Neural cell (in vitro differentiated cells): ENCODE measurements around the gene TMEM143. TPM values are rescaled to one million over a fixed set of nuclear protein-coding genes. Genes with fewer than 3 reads are reported as not detected.

ENCODE experiments used
- H2AFZ ChIP-seq: fragments of 200-600, 300-800 bp; sonication (generic), shearing (Covaris generic); 2 replicates; pipeline ENCODE4 v1.6.0; 2014; ENCODE audit warnings: low read depth, mild to moderate bottlenecking, antibody characterized with exemption, low read length, moderate library complexity
- H3F3A ChIP-seq: fragments of 200-600 bp; shearing (Covaris generic); 2 replicates; pipeline ENCODE4 v1.6.1; 2016; ENCODE audit warnings: mild to moderate bottlenecking, moderate library complexity, mixed read lengths, antibody characterized with exemption, low read length; ENCODE audit not compliant: insufficient read depth, poor library complexity, severe bottlenecking
- H3K27ac ChIP-seq: fragments of 200-600, 300-800 bp; sonication (generic), shearing (Covaris generic); 2 replicates; pipeline ENCODE4 v1.5.1; 2014; ENCODE audit warnings: mild to moderate bottlenecking, low read length, moderate library complexity
- H3K27me3 ChIP-seq: fragments of 300-800, 200-600 bp; sonication (generic), shearing (Covaris generic); 2 replicates; pipeline ENCODE4 v1.6.0; 2014; ENCODE audit warnings: mild to moderate bottlenecking, low read depth, low read length, moderate library complexity; ENCODE audit not compliant: insufficient read depth
- H3K36me3 ChIP-seq: fragments of 300-800, 200-600 bp; sonication (generic), shearing (Covaris generic); 2 replicates; pipeline ENCODE4 v1.5.1; 2014; ENCODE audit warnings: mild to moderate bottlenecking, antibody characterized with exemption, low read length, moderate library complexity; ENCODE audit not compliant: insufficient read depth
- H3K4me2 ChIP-seq: fragments of 300-800, 200-600 bp; sonication (generic), shearing (Covaris generic); 2 replicates; pipeline ENCODE4 v1.6.0; 2014; ENCODE audit warnings: mild to moderate bottlenecking, low read length
- H3K4me3 ChIP-seq: fragments of 300-800, 200-600 bp; sonication (generic), shearing (Covaris generic); 2 replicates; pipeline ENCODE4 v1.5.1; 2014; ENCODE audit warnings: mild to moderate bottlenecking, low read length, moderate library complexity
- H3K79me2 ChIP-seq: fragments of 200-600 bp; shearing (Covaris generic); replicated peaks from 2 replicates; pipeline ENCODE4 v1.6.0; 2014; ENCODE audit warnings: mild to moderate bottlenecking, low read length, moderate library complexity; ENCODE audit not compliant: insufficient read depth
- H3K9ac ChIP-seq: fragments of 300-800, 200-600 bp; sonication (generic), shearing (Covaris generic); 2 replicates; pipeline ENCODE4 v1.6.1; 2016; ENCODE audit warnings: mild to moderate bottlenecking, low read length, mixed read lengths
- H3K9me2 ChIP-seq: fragments of 200-600 bp; shearing (Covaris generic); 2 replicates; pipeline ENCODE4 v1.6.1; 2016; ENCODE audit warnings: mild to moderate bottlenecking, low read length, mixed read lengths; ENCODE audit not compliant: insufficient read depth
- H3K9me3 ChIP-seq: fragments of 200-600, 300-800 bp; sonication (generic), shearing (Covaris generic); 2 replicates; pipeline ENCODE4 v1.6.1; 2016; ENCODE audit warnings: mild to moderate bottlenecking, mixed run types, low read length, moderate library complexity, mixed read lengths
- H4K20me1 ChIP-seq: fragments of 200-600 bp; shearing (Covaris generic); 2 replicates; pipeline ENCODE4 v1.6.1; 2016; ENCODE audit warnings: mild to moderate bottlenecking, mixed run types; ENCODE audit not compliant: insufficient read depth
- CTCF ChIP-seq: fragments of 450-650 bp; IDR thresholded peaks from 2 replicates; pipeline ENCODE4 v1.5.1; 2014; ENCODE audit warnings: antibody characterized with exemption, mild to moderate bottlenecking, moderate library complexity; ENCODE audit not compliant: poor library complexity, severe bottlenecking
- EP300 ChIP-seq: fragments of 450-650 bp; conservative IDR thresholded peaks from 2 replicates; pipeline ENCODE4 v1.6.1; 2014; ENCODE audit warnings: antibody characterized with exemption, mild to moderate bottlenecking, moderate library complexity; ENCODE audit not compliant: poor library complexity, severe bottlenecking
- EZH2 ChIP-seq: fragments of 200-600, 300-800 bp; shearing (Covaris generic), sonication (generic); IDR thresholded peaks from 2 replicates; pipeline ENCODE4 v1.6.1; 2014; ENCODE audit warnings: antibody characterized with exemption, low read length, borderline replicate concordance, mild to moderate bottlenecking; ENCODE audit not compliant: insufficient read depth, poor library complexity, severe bottlenecking
- MXI1 ChIP-seq: fragments of 450-650 bp; conservative IDR thresholded peaks from 2 replicates; pipeline ENCODE4 v1.6.1; 2014; ENCODE audit warnings: antibody characterized with exemption, mild to moderate bottlenecking; ENCODE audit not compliant: poor library complexity, severe bottlenecking
- POLR2AphosphoS5 ChIP-seq: IDR thresholded peaks from 2 replicates; pipeline ENCODE4 v1.6.1; 2012
- RAD21 ChIP-seq: fragments of 450-650 bp; conservative IDR thresholded peaks from 2 replicates; pipeline ENCODE4 v1.6.1; 2014; ENCODE audit warnings: antibody characterized with exemption, mild to moderate bottlenecking, moderate library complexity
- SMC3 ChIP-seq: fragments of 450-650 bp; conservative IDR thresholded peaks from 2 replicates; pipeline ENCODE4 v1.6.1; 2014; ENCODE audit warnings: antibody characterized with exemption, mild to moderate bottlenecking, moderate library complexity; ENCODE audit not compliant: poor library complexity
- TAF1 ChIP-seq: IDR thresholded peaks from 2 replicates; pipeline ENCODE4 v1.6.1; 2012; ENCODE audit warnings: low read depth
- polyA plus RNA-seq: library from polyadenylated mRNA; depleted of rRNA; stranded (reverse); fragments of >200 nt; gene quantifications from 2 replicates; pipeline ENCODE4 v1.2.3, GENCODE V29; 2014
- TF ChIP-seq, protein P1 (sequence below): IDR thresholded peaks from 2 replicates; pipeline ENCODE4 v1.6.1; 2012; ENCODE audit warnings: borderline replicate concordance

The TMEM143 gene
- polyA plus RNA-seq, 1 donor from 2014 or later, result 4.2 TPM

- H3K4me2 ChIP-seq, result no peak overlapping the region
- H4K20me1 ChIP-seq, result no peaks in the 10 kb centered on the region
- H3K9me2 ChIP-seq, result no peaks in the 10 kb centered on the region
- no peak overlapping the region for H3K4me3 ChIP-seq
- peaks cover 19% of the 10 kb centered on the region for H3K27me3 ChIP-seq
- no peaks in the 10 kb centered on the region for H3F3A ChIP-seq
- no peaks in the 10 kb centered on the region for H3K9me3 ChIP-seq
- no peaks in the 10 kb centered on the region for H3K79me2 ChIP-seq
- no peaks in the 10 kb centered on the region for H3K36me3 ChIP-seq
- no peak overlapping the region for H3K9ac ChIP-seq
- TF ChIP-seq MXI1 (no peak), CTCF (no peak), EZH2 (no peak), POLR2AphosphoS5 (no peak), TAF1 (no peak), EP300 (no peak), RAD21 (no peak), SMC3 (no peak)
- TF ChIP-seq, protein P1, sequence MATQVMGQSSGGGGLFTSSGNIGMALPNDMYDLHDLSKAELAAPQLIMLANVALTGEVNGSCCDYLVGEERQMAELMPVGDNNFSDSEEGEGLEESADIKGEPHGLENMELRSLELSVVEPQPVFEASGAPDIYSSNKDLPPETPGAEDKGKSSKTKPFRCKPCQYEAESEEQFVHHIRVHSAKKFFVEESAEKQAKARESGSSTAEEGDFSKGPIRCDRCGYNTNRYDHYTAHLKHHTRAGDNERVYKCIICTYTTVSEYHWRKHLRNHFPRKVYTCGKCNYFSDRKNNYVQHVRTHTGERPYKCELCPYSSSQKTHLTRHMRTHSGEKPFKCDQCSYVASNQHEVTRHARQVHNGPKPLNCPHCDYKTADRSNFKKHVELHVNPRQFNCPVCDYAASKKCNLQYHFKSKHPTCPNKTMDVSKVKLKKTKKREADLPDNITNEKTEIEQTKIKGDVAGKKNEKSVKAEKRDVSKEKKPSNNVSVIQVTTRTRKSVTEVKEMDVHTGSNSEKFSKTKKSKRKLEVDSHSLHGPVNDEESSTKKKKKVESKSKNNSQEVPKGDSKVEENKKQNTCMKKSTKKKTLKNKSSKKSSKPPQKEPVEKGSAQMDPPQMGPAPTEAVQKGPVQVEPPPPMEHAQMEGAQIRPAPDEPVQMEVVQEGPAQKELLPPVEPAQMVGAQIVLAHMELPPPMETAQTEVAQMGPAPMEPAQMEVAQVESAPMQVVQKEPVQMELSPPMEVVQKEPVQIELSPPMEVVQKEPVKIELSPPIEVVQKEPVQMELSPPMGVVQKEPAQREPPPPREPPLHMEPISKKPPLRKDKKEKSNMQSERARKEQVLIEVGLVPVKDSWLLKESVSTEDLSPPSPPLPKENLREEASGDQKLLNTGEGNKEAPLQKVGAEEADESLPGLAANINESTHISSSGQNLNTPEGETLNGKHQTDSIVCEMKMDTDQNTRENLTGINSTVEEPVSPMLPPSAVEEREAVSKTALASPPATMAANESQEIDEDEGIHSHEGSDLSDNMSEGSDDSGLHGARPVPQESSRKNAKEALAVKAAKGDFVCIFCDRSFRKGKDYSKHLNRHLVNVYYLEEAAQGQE, result no peak
- no peak overlapping the region for H2AFZ ChIP-seq
- H3K27ac ChIP-seq, result no peak overlapping the region
These were observed 37.5 kb upstream of the TMEM143 start for GRCh38 chr19:48401287-48401686.

- H3K9ac ChIP-seq, result no peak overlapping the region
- H3K4me3 ChIP-seq, result no peak overlapping the region
- H4K20me1 ChIP-seq, result no peaks in the 10 kb centered on the region
- no peaks in the 10 kb centered on the region for H3K9me3 ChIP-seq
- H3K27me3 ChIP-seq, result peaks cover 24% of the 10 kb centered on the region
- H3K79me2 ChIP-seq, result peaks cover 4% of the 10 kb centered on the region
- no peak overlapping the region for H3K27ac ChIP-seq
- no peak overlapping the region for H3K4me2 ChIP-seq
- no peaks in the 10 kb centered on the region for H3K9me2 ChIP-seq
- TF ChIP-seq EZH2 (no peak), MXI1 (no peak), EP300 (no peak), CTCF (no peak), RAD21 (no peak), POLR2AphosphoS5 (no peak), SMC3 (no peak), TAF1 (no peak)
- TF ChIP-seq, protein P1, result no peak
- H3K36me3 ChIP-seq, result no peaks in the 10 kb centered on the region
- no peaks in the 10 kb centered on the region for H3F3A ChIP-seq
- H2AFZ ChIP-seq, result no peak overlapping the region
These were observed 36.4 kb upstream of the TMEM143 start for GRCh38 chr19:48400018-48400742.
